ENCODE measurements around the gene SBDS.

DNA sequence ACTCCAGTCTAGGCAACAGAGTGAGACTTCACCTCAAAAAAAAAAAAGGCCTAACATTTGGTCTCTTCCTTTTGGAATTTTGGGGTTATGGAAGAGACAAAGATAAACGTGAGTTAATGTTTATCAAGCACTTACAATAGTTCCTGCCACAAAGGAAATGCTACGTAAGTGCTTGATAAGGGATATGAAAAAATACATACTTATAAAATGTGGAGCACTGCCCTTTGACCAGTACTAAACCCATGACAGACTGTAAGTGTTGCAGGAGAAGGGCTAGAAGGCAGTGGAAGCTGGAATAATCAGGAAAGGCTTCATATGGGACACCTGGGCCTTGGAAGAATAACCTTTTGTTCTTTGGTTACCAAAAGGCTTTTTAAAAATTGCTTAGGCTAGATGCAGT lies 48.8 kb downstream of the SBDS start:
- TF ChIP-seq GATA2 (IDR thresholded peaks at IDR 0.05; ENCODE audit: low read depth, low read length), result no peak
- TF ChIP-seq GATA3 (IDR thresholded peaks at IDR 0.05; ENCODE audit: low read depth, low read length), result no peak
